ENCODE results near the gene FNIP2. TPM values are rescaled to one million over a fixed set of nuclear protein-coding genes. Genes with fewer than 3 reads are reported as not detected.

FNIP2 gene
- total RNA-seq, 2 donors from 2014 or later = 8.6 to 11.5 TPM

- Mint-ChIP-seq H3K36me3 (ENCODE audit: low read depth) (no peaks in the 10 kb centered on the region), H3K4me3 (no peak overlapping the region), H3K4me1 (no peaks in the 10 kb centered on the region), H3K27ac (no peak overlapping the region), H3K9me3 (peaks cover 14% of the 10 kb centered on the region), H3K27me3 (ENCODE audit: insufficient read depth) (no peaks in the 10 kb centered on the region)
- Histone ChIP-seq H3K4me3 (ENCODE audit: low read length) (no peak overlapping the region), H3K27ac (ENCODE audit: low read depth, low read length) (no peak overlapping the region), H3K9ac (ENCODE audit: extremely low read depth, low read length, poor library complexity, severe bottlenecking) (no peak overlapping the region), H3K9me3 (ENCODE audit: control insufficient read depth, low read length) (peaks cover 7% of the 10 kb centered on the region), H3K4me1 (ENCODE audit: control insufficient read depth, insufficient read depth, low read length) (no peaks in the 10 kb centered on the region), H3K36me3 (ENCODE audit: control insufficient read depth, insufficient read depth, low read length) (no peaks in the 10 kb centered on the region), H3K27me3 (ENCODE audit: control insufficient read depth, insufficient read depth, low read length, poor library complexity, severe bottlenecking) (no peaks in the 10 kb centered on the region)
- TF ChIP-seq CTCF (conservative IDR thresholded peaks at IDR 0.05) = no peak
- DNase-seq = no peak
Observed at GRCh38 chr4:158930639-158930972, 161.8 kb downstream of the FNIP2 start.

- TF ChIP-seq CTCF (conservative IDR thresholded peaks at IDR 0.05) = no peak
- H3K36me3 Mint-ChIP-seq (ENCODE audit: low read depth) = no peaks in the 10 kb centered on the region
- DNase-seq = no peak
- H3K4me3 Mint-ChIP-seq = no peak overlapping the region
- Histone ChIP-seq H3K27me3 (ENCODE audit: control insufficient read depth, insufficient read depth, low read length, poor library complexity, severe bottlenecking) (no peaks in the 10 kb centered on the region), H3K4me3 (ENCODE audit: low read length) (no peak overlapping the region), H3K4me1 (ENCODE audit: control insufficient read depth, insufficient read depth, low read length) (no peaks in the 10 kb centered on the region), H3K27ac (ENCODE audit: low read depth, low read length) (no peak overlapping the region), H3K36me3 (ENCODE audit: control insufficient read depth, insufficient read depth, low read length) (no peaks in the 10 kb centered on the region), H3K9me3 (ENCODE audit: control insufficient read depth, low read length) (peaks cover 7% of the 10 kb centered on the region), H3K9ac (ENCODE audit: extremely low read depth, low read length, poor library complexity, severe bottlenecking) (no peak overlapping the region)
- H3K27me3 Mint-ChIP-seq (ENCODE audit: insufficient read depth) = no peaks in the 10 kb centered on the region
- H3K4me1 Mint-ChIP-seq = no peaks in the 10 kb centered on the region
- no peak overlapping the region for H3K27ac Mint-ChIP-seq
- H3K9me3 Mint-ChIP-seq = peaks cover 12% of the 10 kb centered on the region
- WGBS, 2 experiments (ENCODE audit: insufficient coverage in 1 of 2, insufficient read length in 1 of 2) = 97% methylated on average over 2 of the region's 2 CpGs; no CpG with 5 or more reads in 1 of the 2 experiments
Observed at GRCh38 chr4:158933236-158933635, 164.4 kb downstream of the FNIP2 start.

DNA sequence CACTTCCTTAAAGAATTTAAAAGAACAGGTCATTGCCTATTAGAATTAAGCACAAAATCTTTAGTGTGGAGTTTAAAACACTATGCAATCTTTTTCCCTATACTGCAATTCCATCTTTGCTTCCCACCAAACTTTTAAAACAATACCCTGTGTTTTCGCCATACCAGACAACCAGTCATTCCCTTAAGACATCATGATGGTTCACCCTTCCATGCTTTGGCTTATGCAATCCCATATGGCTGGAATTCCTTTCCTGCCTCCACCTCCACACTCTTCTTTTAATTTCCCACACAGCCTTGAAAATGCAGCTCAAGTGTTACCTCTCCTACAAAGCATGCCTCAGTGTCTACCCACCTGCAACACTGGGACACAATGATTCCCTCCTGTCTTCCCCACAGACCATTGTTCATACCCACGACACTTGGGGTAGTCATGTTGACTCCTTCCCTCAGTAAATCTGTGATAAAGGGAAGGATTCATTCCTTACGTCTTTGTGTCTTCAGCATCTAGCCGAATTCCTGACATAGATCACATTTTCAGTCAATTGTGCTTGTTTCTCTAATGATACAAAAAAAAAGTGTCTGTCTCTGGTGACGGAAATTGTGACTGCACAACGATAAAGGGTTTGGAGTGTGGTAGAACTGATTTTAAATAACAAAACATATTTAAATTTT is 166.3 kb downstream of the FNIP2 start:
- H3K4me3 ChIP-seq (ENCODE audit: low read length) = no peak overlapping the region
- H3K9me3 ChIP-seq (ENCODE audit: control insufficient read depth, low read length) = no peaks in the 10 kb centered on the region
- H3K27me3 Mint-ChIP-seq (ENCODE audit: insufficient read depth) = no peaks in the 10 kb centered on the region
- no peaks in the 10 kb centered on the region for H3K9me3 Mint-ChIP-seq
- no peaks in the 10 kb centered on the region for H3K36me3 Mint-ChIP-seq (ENCODE audit: low read depth)
- no peak overlapping the region for H3K27ac ChIP-seq (ENCODE audit: low read depth, low read length)
- no peaks in the 10 kb centered on the region for H3K36me3 ChIP-seq (ENCODE audit: control insufficient read depth, insufficient read depth, low read length)
- no peak overlapping the region for H3K27ac Mint-ChIP-seq
- no peak overlapping the region for H3K4me3 Mint-ChIP-seq
- TF ChIP-seq CTCF (conservative IDR thresholded peaks at IDR 0.05) = no peak
- H3K4me1 ChIP-seq (ENCODE audit: control insufficient read depth, insufficient read depth, low read length) = no peaks in the 10 kb centered on the region
- H3K4me1 Mint-ChIP-seq = no peaks in the 10 kb centered on the region
- DNase-seq = no peak
- 77 to 82% methylated on average over 4 of the region's 6 CpGs for WGBS, 2 experiments (ENCODE audit: insufficient coverage in 1 of 2, insufficient read length in 1 of 2)
- no peaks in the 10 kb centered on the region for H3K27me3 ChIP-seq (ENCODE audit: control insufficient read depth, insufficient read depth, low read length, poor library complexity, severe bottlenecking)
- H3K9ac ChIP-seq (ENCODE audit: extremely low read depth, low read length, poor library complexity, severe bottlenecking) = no peak overlapping the region

All from endodermal cell (in vitro differentiated cells).